K562 (cell line): ENCODE results near the gene CYP11A1. TPM values are rescaled to one million over a fixed set of nuclear protein-coding genes. Genes with fewer than 3 reads are reported as not detected.

ENCODE experiments used
- ATAC-seq: fragments of 200-7000 bp; cut with Tn5 transposase; 3 replicates; pipeline ENCODE4 v1.9.1; 2020; ENCODE audit warnings: moderate library complexity
- BruUV-seq: library from RNA; stranded (reverse); fragments of 400-500 nt; replicated peaks from 2 replicates; lab custom pipeline; 2021; lab: Mats Ljungman, UMichigan
- CTCF ChIA-PET: fragments of 300-600 bp; formaldehyde crosslinking; extraction: SDS; loops from one replicate; lab custom pipeline; 2021; ENCODE audit warnings: low intra/inter-chr PET ratio; lab: Yijun Ruan, JAX
- POLR2A ChIA-PET: fragments of 300-600, 350-650 bp; sonication (Branson Sonifier 250); formaldehyde crosslinking; extraction: SDS; loops from one replicate; lab custom pipeline; 2021; ENCODE audit warnings: antibody characterized with exemption, inconsistent platforms; lab: Yijun Ruan, JAX
- DNase-seq, 4 experiments: peaks; one replicate each; pipeline versions ENCODE4 v3.0.0 to v3.0.0-alpha.2; 2011 to 2018; ENCODE audit warnings: low spot score in 3 of 4, mixed read lengths in 3 of 4; ENCODE audit errors: extremely low read depth in 1 of 4
- FAIRE-seq: peaks from 2 replicates; lab custom pipeline; 2011; peaks lifted over from hg19 to GRCh38; lab: Jason Lieb, UNC
- H2AFZ ChIP-seq: 2 replicates; pipeline ENCODE4 v1.6.0; 2011; ENCODE audit warnings: low read depth, low read length, control low read depth, inconsistent platforms
- H3K27ac ChIP-seq: fragments of 200-600 bp; 3 replicates; pipeline ENCODE4 v1.8.0; 2011; ENCODE audit warnings: low read depth, mild to moderate bottlenecking, control low read depth, inconsistent platforms, low read length, moderate library complexity, mixed read lengths; ENCODE audit errors: extremely low read depth
- H3K27me3 ChIP-seq, 2 experiments: fragments of 300-600 bp in 1 of 2; 2 replicates in 1 of 2; 3 replicates in 1 of 2; pipeline versions ENCODE4 v1.6.0 to v1.8.0; 2011; ENCODE audit warnings: inconsistent platforms in 2 of 2, low read length in 2 of 2, mild to moderate bottlenecking in 1 of 2, mixed read lengths in 1 of 2, moderate library complexity in 1 of 2; ENCODE audit not compliant: control insufficient read depth in 2 of 2, insufficient read depth in 2 of 2
- H3K36me3 ChIP-seq: fragments of 300-600 bp; 3 replicates; pipeline ENCODE4 v1.8.0; 2011; ENCODE audit warnings: mild to moderate bottlenecking, low read length, inconsistent platforms; ENCODE audit not compliant: control insufficient read depth, insufficient read depth
- H3K4me1 ChIP-seq, 2 experiments: fragments of 200-600 bp in 1 of 2; replicated peaks in 1 of 2; 2 replicates in 1 of 2; 3 replicates in 1 of 2; pipeline versions ENCODE4 v1.5.1 to v1.8.0; 2011; ENCODE audit warnings: inconsistent platforms in 2 of 2, low read length in 2 of 2, mild to moderate bottlenecking in 1 of 2, mixed read lengths in 1 of 2, moderate library complexity in 1 of 2; ENCODE audit not compliant: control insufficient read depth in 2 of 2, insufficient read depth in 2 of 2
- H3K4me2 ChIP-seq: 2 replicates; pipeline ENCODE4 v1.6.1; 2011; ENCODE audit warnings: low read length, control low read depth, inconsistent platforms, mixed read lengths; ENCODE audit not compliant: insufficient read depth
- H3K4me3 ChIP-seq: fragments of 200-600 bp; sonication (generic), shearing (Covaris generic); 2 replicates; pipeline ENCODE4 v1.5.1; 2016; ENCODE audit warnings: control low read depth, inconsistent platforms
- H3K79me2 ChIP-seq: fragments of 200-600 bp; 3 replicates; pipeline ENCODE4 v1.8.0; 2011; ENCODE audit warnings: low read length, inconsistent platforms; ENCODE audit not compliant: control insufficient read depth, insufficient read depth
- H3K9ac ChIP-seq, 2 experiments: 2 replicates each; pipeline versions ENCODE4 v1.6.0 to v1.6.1; 2011; ENCODE audit warnings: low read depth in 2 of 2, low read length in 2 of 2, control low read depth in 1 of 2, inconsistent platforms in 1 of 2, mild to moderate bottlenecking in 1 of 2, mixed read lengths in 1 of 2; ENCODE audit not compliant: insufficient read depth in 1 of 2
- H3K9me1 ChIP-seq: one replicate; pipeline ENCODE4 v1.6.0; 2011; ENCODE audit warnings: inconsistent platforms, mild to moderate bottlenecking, low read length, moderate library complexity; ENCODE audit not compliant: control insufficient read depth, insufficient read depth
- H3K9me3 ChIP-seq: replicated peaks from 2 replicates; pipeline ENCODE4 v1.5.1; 2011; ENCODE audit warnings: low read depth, low read length, inconsistent platforms; ENCODE audit not compliant: control insufficient read depth, insufficient read depth
- H4K20me1 ChIP-seq: replicated peaks from 2 replicates; pipeline ENCODE4 v1.6.1; 2011; ENCODE audit warnings: low read length, inconsistent platforms, mixed read lengths; ENCODE audit not compliant: control insufficient read depth, insufficient read depth
- ETV1 ChIP-seq: fragments of 450-650 bp; conservative IDR thresholded peaks from 2 replicates; pipeline ENCODE4 v1.6.1; 2016; ENCODE audit warnings: missing genetic modification characterization, control low read depth, low read depth, missing compliant biosample characterization
- KLF13 ChIP-seq: fragments of 450-650 bp; IDR thresholded peaks from 2 replicates; pipeline ENCODE4 v1.6.1; 2016; ENCODE audit warnings: missing genetic modification characterization, low read depth, mild to moderate bottlenecking, missing compliant biosample characterization, moderate library complexity, borderline replicate concordance
- LEF1 ChIP-seq: fragments of 450-650 bp; IDR thresholded peaks from 2 replicates; pipeline ENCODE4 v1.6.1; 2016; ENCODE audit warnings: mild to moderate bottlenecking
- NBN ChIP-seq: fragments of 450-650 bp; IDR thresholded peaks from 2 replicates; pipeline ENCODE4 v1.6.1; 2016; ENCODE audit warnings: low read depth, mild to moderate bottlenecking
- SMAD2 ChIP-seq: fragments of 150-350 bp; IDR thresholded peaks from 2 replicates; pipeline ENCODE4 v1.6.1; 2014; ENCODE audit warnings: low read depth, mild to moderate bottlenecking, low read length
- ZNF696 ChIP-seq: fragments of 250-450 bp; sonication (Bioruptor Pico); conservative IDR thresholded peaks from 2 replicates; pipeline ENCODE4 v1.4.0; 2020; ENCODE audit warnings: mild to moderate bottlenecking, moderate library complexity
- WGBS: fragments of 100-300 bp; shearing (Covaris generic); methylation state at CpG from one replicate; pipeline ENCODE4 v1.1.6; 2016; ENCODE audit warnings: low coverage, mixed read lengths; ENCODE audit not compliant: insufficient coverage; ENCODE audit errors: missing lambda C conversion rate; 5-methylcytosine and 5-hydroxymethylcytosine counted together
- in situ Hi-C: fragments of 300-500 bp; cut with MboI; formaldehyde crosslinking; loops from 4 replicates; pipeline ENCODE4 v1.15.0; 2018; ENCODE audit warnings: inconsistent platforms, mixed read lengths
- intact Hi-C: fragments of 100-400 bp; cut with micrococcal nuclease; formaldehyde crosslinking; loops from 2 replicates; pipeline ENCODE4 v1.14.2; 2022
- polyA plus RNA-seq, 8 experiments: library from polyadenylated mRNA; depleted of rRNA in 4 of 8; stranded (reverse) in 5 of 8; unstranded in 3 of 8; fragments of >200 nt; fragmentation: Nextera tagmentation in 2 of 8; fragmentation: Illumina TruSeq in 1 of 8; extraction: Ambion mirVana in 2 of 8; extraction: Trizol in 1 of 8; gene quantifications; 2 replicates each; pipeline versions ENCODE4 v1.2.1 to v1.2.3, GENCODE V29; 2011 to 2014; ENCODE audit warnings: inconsistent platforms in 1 of 8, missing spikeins in 1 of 8
- total RNA-seq, 7 experiments: library from RNA; depleted of rRNA in 6 of 7; stranded (reverse); fragments of >200 nt in 6 of 7; fragmentation: Illumina TruSeq in 2 of 7; extraction: Trizol in 2 of 7; gene quantifications; 2 replicates each; pipeline versions ENCODE4 v1.2.1 to v1.2.3, GENCODE V29; 2011 to 2021; ENCODE audit warnings: low replicate concordance in 1 of 7
- TF ChIP-seq, protein P1 (sequence below): fragments of 150-350 bp; IDR thresholded peaks from 2 replicates; pipeline ENCODE4 v1.6.1; 2014; ENCODE audit warnings: low read depth, mild to moderate bottlenecking, low read length, borderline replicate concordance
- TF ChIP-seq, protein P2 (sequence below): fragments of 200-600 bp; sonication (generic); IDR thresholded peaks from one replicate; pipeline ENCODE4 v1.6.1; 2012; ENCODE audit warnings: mild to moderate bottlenecking, low read depth, low read length, inconsistent platforms

The CYP11A1 gene
- total and polyA plus RNA-seq, 9 of the 15 experiments (the other 6 are each of a cell fraction or from before 2014, with no cell fraction given): 0.06 to 0.24 (median 0.10) TPM; not detected in 4

DNA sequence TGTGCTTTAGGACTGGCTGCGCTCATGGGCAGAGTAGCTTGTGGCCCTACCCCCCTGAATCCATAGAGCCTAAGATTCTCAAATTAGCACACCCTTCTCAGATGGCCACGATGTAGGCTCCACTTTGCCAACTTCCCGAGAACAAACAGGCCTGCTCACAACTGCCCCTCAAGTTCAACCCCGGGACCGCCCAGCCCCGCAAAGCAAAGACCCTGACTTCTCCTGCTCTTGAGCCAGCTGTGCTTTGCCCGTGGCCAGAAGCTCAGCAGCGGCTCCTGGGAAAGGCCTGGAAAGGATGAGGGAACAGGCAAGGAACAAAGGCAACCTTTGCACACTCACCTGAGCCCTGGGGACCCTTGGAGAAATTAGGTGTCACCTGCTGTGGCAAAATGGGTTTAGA, 32.0 kb downstream of the CYP11A1 start:
- Histone ChIP-seq H3K9ac (no peak overlapping the region; a peak in 1 of 4 replicates), H3K4me1 (peaks cover 0 to 5% of the 10 kb centered on the region in 2 experiments; a peak in 2 of 5 replicates), H3K27ac (no peak overlapping the region), H3K4me3 (no peak overlapping the region), H4K20me1 (peaks cover 9% of the 10 kb centered on the region), H3K9me1 (peaks cover 2% of the 10 kb centered on the region), H3K4me2 (no peak overlapping the region), H3K36me3 (no peaks in the 10 kb centered on the region), H2AFZ (no peak overlapping the region), H3K27me3 (peaks cover 16 to 84% of the 10 kb centered on the region in 2 experiments), H3K9me3 (no peaks in the 10 kb centered on the region), H3K79me2 (no peaks in the 10 kb centered on the region)
- DNase-seq (no peak), FAIRE-seq (no peak), ATAC-seq (no peak)
- POLR2A ChIA-PET: interaction anchor here (0.6 kb wide), 2 partner anchors 116 to 296 kb away, joined by 3 to 4 read pairs; no protein-coding TSS in a partner anchor
- no TSS peak for BruUV-seq
- intact Hi-C loops: no loop called here
- 2% methylated on average over 8 of the region's 8 CpGs for WGBS
- in situ Hi-C loops: loop anchor here (25.0 kb wide), 1 partner anchor 952 kb away; the partner anchor contains the start of gene GOLGA6D
- CTCF ChIA-PET: no interaction called here
- TF ChIP-seq ETV1 (tag) (no peak), LEF1 (no peak), SMAD2 (no peak), ZNF696 (CRISPR knock-in tag) (no peak), KLF13 (tag) (no peak), NBN (no peak)
- TF ChIP-seq, protein P1, sequence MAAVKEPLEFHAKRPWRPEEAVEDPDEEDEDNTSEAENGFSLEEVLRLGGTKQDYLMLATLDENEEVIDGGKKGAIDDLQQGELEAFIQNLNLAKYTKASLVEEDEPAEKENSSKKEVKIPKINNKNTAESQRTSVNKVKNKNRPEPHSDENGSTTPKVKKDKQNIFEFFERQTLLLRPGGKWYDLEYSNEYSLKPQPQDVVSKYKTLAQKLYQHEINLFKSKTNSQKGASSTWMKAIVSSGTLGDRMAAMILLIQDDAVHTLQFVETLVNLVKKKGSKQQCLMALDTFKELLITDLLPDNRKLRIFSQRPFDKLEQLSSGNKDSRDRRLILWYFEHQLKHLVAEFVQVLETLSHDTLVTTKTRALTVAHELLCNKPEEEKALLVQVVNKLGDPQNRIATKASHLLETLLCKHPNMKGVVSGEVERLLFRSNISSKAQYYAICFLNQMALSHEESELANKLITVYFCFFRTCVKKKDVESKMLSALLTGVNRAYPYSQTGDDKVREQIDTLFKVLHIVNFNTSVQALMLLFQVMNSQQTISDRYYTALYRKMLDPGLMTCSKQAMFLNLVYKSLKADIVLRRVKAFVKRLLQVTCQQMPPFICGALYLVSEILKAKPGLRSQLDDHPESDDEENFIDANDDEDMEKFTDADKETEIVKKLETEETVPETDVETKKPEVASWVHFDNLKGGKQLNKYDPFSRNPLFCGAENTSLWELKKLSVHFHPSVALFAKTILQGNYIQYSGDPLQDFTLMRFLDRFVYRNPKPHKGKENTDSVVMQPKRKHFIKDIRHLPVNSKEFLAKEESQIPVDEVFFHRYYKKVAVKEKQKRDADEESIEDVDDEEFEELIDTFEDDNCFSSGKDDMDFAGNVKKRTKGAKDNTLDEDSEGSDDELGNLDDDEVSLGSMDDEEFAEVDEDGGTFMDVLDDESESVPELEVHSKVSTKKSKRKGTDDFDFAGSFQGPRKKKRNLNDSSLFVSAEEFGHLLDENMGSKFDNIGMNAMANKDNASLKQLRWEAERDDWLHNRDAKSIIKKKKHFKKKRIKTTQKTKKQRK: no peak
- TF ChIP-seq, protein P2, sequence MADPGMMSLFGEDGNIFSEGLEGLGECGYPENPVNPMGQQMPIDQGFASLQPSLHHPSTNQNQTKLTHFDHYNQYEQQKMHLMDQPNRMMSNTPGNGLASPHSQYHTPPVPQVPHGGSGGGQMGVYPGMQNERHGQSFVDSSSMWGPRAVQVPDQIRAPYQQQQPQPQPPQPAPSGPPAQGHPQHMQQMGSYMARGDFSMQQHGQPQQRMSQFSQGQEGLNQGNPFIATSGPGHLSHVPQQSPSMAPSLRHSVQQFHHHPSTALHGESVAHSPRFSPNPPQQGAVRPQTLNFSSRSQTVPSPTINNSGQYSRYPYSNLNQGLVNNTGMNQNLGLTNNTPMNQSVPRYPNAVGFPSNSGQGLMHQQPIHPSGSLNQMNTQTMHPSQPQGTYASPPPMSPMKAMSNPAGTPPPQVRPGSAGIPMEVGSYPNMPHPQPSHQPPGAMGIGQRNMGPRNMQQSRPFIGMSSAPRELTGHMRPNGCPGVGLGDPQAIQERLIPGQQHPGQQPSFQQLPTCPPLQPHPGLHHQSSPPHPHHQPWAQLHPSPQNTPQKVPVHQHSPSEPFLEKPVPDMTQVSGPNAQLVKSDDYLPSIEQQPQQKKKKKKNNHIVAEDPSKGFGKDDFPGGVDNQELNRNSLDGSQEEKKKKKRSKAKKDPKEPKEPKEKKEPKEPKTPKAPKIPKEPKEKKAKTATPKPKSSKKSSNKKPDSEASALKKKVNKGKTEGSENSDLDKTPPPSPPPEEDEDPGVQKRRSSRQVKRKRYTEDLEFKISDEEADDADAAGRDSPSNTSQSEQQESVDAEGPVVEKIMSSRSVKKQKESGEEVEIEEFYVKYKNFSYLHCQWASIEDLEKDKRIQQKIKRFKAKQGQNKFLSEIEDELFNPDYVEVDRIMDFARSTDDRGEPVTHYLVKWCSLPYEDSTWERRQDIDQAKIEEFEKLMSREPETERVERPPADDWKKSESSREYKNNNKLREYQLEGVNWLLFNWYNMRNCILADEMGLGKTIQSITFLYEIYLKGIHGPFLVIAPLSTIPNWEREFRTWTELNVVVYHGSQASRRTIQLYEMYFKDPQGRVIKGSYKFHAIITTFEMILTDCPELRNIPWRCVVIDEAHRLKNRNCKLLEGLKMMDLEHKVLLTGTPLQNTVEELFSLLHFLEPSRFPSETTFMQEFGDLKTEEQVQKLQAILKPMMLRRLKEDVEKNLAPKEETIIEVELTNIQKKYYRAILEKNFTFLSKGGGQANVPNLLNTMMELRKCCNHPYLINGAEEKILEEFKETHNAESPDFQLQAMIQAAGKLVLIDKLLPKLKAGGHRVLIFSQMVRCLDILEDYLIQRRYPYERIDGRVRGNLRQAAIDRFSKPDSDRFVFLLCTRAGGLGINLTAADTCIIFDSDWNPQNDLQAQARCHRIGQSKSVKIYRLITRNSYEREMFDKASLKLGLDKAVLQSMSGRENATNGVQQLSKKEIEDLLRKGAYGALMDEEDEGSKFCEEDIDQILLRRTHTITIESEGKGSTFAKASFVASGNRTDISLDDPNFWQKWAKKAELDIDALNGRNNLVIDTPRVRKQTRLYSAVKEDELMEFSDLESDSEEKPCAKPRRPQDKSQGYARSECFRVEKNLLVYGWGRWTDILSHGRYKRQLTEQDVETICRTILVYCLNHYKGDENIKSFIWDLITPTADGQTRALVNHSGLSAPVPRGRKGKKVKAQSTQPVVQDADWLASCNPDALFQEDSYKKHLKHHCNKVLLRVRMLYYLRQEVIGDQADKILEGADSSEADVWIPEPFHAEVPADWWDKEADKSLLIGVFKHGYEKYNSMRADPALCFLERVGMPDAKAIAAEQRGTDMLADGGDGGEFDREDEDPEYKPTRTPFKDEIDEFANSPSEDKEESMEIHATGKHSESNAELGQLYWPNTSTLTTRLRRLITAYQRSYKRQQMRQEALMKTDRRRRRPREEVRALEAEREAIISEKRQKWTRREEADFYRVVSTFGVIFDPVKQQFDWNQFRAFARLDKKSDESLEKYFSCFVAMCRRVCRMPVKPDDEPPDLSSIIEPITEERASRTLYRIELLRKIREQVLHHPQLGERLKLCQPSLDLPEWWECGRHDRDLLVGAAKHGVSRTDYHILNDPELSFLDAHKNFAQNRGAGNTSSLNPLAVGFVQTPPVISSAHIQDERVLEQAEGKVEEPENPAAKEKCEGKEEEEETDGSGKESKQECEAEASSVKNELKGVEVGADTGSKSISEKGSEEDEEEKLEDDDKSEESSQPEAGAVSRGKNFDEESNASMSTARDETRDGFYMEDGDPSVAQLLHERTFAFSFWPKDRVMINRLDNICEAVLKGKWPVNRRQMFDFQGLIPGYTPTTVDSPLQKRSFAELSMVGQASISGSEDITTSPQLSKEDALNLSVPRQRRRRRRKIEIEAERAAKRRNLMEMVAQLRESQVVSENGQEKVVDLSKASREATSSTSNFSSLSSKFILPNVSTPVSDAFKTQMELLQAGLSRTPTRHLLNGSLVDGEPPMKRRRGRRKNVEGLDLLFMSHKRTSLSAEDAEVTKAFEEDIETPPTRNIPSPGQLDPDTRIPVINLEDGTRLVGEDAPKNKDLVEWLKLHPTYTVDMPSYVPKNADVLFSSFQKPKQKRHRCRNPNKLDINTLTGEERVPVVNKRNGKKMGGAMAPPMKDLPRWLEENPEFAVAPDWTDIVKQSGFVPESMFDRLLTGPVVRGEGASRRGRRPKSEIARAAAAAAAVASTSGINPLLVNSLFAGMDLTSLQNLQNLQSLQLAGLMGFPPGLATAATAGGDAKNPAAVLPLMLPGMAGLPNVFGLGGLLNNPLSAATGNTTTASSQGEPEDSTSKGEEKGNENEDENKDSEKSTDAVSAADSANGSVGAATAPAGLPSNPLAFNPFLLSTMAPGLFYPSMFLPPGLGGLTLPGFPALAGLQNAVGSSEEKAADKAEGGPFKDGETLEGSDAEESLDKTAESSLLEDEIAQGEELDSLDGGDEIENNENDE: no peak
